Lung (tissue), 12 donors: Measurements from ENCODE around the gene RAD50. TPM values are rescaled to one million over a fixed set of nuclear protein-coding genes. Genes with fewer than 3 reads are reported as not detected.

Experiments used
- ATAC-seq: fragments of 200-7000 bp; cut with Tn5 transposase; one replicate; pipeline ENCODE4 v1.9.1; 2020; ENCODE audit warnings: moderate number of reproducible peaks; ENCODE audit not compliant: insufficient read depth, low FRiP score
- DNase-seq, 3 donors: peaks; one replicate each; pipeline ENCODE4 v3.0.0-alpha.2; 2013 to 2017
- H3K27ac ChIP-seq, 2 donors: one replicate each; pipeline ENCODE4 v1.5.1; 2013; ENCODE audit warnings: mild to moderate bottlenecking in 2 of 2, moderate library complexity in 2 of 2, control low read depth in 1 of 2, inconsistent platforms in 1 of 2, low read depth in 1 of 2, low read length in 1 of 2
- H3K27me3 ChIP-seq, 3 donors: one replicate each; pipeline ENCODE4 v1.5.1; 2013; ENCODE audit warnings: low read length in 2 of 3; ENCODE audit not compliant: control insufficient read depth in 3 of 3, insufficient read depth in 3 of 3
- H3K36me3 ChIP-seq, 4 donors: one replicate each; pipeline ENCODE4 v1.5.1; 2013; ENCODE audit warnings: low read length in 4 of 4, mild to moderate bottlenecking in 1 of 4, moderate library complexity in 1 of 4; ENCODE audit not compliant: control insufficient read depth in 4 of 4, insufficient read depth in 4 of 4
- H3K4me1 ChIP-seq, 5 donors: one replicate each; pipeline ENCODE4 v1.5.1; 2013; ENCODE audit warnings: low read length in 5 of 5, mild to moderate bottlenecking in 2 of 5, moderate library complexity in 1 of 5; ENCODE audit not compliant: control insufficient read depth in 5 of 5, insufficient read depth in 5 of 5
- H3K4me3 ChIP-seq: one replicate; pipeline ENCODE4 v1.5.1; 2013; ENCODE audit warnings: mild to moderate bottlenecking, control low read depth, moderate library complexity
- H3K9ac ChIP-seq, 2 donors: one replicate each; pipeline ENCODE4 v1.5.1; 2013; ENCODE audit warnings: low read length in 2 of 2, control low read depth in 1 of 2; ENCODE audit not compliant: insufficient read depth in 1 of 2
- H3K9me3 ChIP-seq, 4 donors: one replicate each; pipeline ENCODE4 v1.5.1; 2013; ENCODE audit warnings: low read length in 3 of 4, mild to moderate bottlenecking in 1 of 4, moderate library complexity in 1 of 4; ENCODE audit not compliant: control insufficient read depth in 4 of 4, insufficient read depth in 3 of 4
- CTCF ChIP-seq: IDR thresholded peaks from 2 replicates; pipeline ENCODE4 v1.5.1; 2012; ENCODE audit warnings: mild to moderate bottlenecking; ENCODE audit errors: control extremely low read depth, extremely low read depth
- WGBS, 2 donors: extraction: QIAGEN DNeasy Blood & Tissue Kit; methylation state at CpG; one replicate each; pipeline ENCODE4 v1.1.7; 2013; 5-methylcytosine and 5-hydroxymethylcytosine counted together
- polyA plus RNA-seq, 2 donors: library from polyadenylated mRNA; stranded (reverse); fragments of 200-250 nt; gene quantifications; one replicate each; pipeline ENCODE4 v1.2.1, GENCODE V29; 2013
- total RNA-seq, 2 donors: library from RNA; depleted of rRNA in 1 of 2; stranded (reverse); fragments of >200 nt in 1 of 2; gene quantifications; one replicate each; pipeline ENCODE4 v1.2.1, GENCODE V29; 2014 to 2021
- donor health status: control.
- donor health status: control.
- donor health status: Bipolar disorder and iron deficiency.
- donor health status: healthy.
- donor health status: DM: yes; HTN: yes; CAD: no.

RAD50 gene
- total and polyA plus RNA-seq, 4 donors, result 8.2 to 46.7 (median 18.8) TPM

DNA sequence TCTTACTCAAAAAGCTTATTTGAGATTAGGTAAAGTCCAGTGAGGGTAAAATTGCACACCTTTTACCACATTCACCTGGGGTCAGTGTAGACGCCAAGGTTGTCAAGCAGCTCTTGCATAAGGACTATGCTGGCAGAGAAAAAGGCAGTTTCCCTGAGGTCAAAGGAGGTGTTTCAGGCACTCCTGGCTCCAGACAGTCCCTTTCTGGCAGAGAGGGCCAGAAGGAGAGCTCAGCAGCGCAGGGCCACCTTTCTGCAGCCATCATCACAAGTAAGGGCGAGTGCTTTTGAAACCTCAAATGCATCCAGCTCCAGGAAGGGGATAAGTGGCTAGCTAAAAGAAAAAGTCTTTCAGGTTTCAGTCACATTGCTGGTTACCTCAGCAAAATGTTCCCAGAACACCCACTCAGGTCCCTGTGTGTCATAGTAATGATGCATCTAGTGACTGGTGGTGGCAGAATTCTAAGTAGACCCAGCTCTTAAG, 84.5 kb downstream of the RAD50 start:
- 83 to 92% methylated on average over 3 of the region's 3 CpGs for WGBS, 2 donors
- no peak overlapping the region for H3K4me3 ChIP-seq
- no peak overlapping the region for H3K27ac ChIP-seq
- no peak for TF ChIP-seq CTCF
- H3K9ac ChIP-seq, result no peak overlapping the region
- no peaks in the 10 kb centered on the region for H3K9me3 ChIP-seq
- H3K36me3 ChIP-seq, result peaks cover 13 to 32% (median 31%) of the 10 kb centered on the region in 4 donors
- DNase-seq, result no peak
- no peaks in the 10 kb centered on the region for H3K27me3 ChIP-seq
- no peaks in the 10 kb centered on the region for H3K4me1 ChIP-seq
- ATAC-seq, result no peak

DNA sequence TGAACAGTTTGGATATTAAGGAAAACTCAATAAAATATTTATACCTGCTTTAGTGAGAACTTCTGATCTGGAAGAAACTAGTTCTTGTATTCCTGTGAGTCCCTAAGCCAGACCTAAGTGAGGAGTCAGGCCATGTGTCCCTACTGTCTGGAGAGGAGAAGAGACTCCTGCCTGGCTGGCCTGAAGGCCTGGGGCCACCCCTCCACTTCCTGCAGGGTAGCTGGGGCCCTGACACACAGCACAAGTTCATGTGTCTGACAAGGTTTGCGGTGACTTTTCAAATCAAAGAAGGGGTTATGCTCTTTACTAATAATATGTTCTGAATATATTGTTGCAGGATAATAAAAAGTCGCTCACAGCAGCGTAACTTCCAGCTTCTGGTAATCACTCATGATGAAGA, 85.1 kb downstream of the RAD50 start:
- no peak for TF ChIP-seq CTCF
- H3K27me3 ChIP-seq, result no peaks in the 10 kb centered on the region
- no peaks in the 10 kb centered on the region for H3K9me3 ChIP-seq
- 96 to 99% methylated on average over 3 of the region's 3 CpGs for WGBS, 2 donors
- no peak for ATAC-seq
- peaks cover 13 to 32% (median 31%) of the 10 kb centered on the region in 4 donors for H3K36me3 ChIP-seq
- no peak overlapping the region for H3K27ac ChIP-seq
- no peak overlapping the region for H3K9ac ChIP-seq
- no peak for DNase-seq
- no peak overlapping the region for H3K4me3 ChIP-seq
- H3K4me1 ChIP-seq, result no peaks in the 10 kb centered on the region

- peaks cover 0 to 8% (median 2%) of the 10 kb centered on the region in 4 donors for H3K9me3 ChIP-seq
- H3K36me3 ChIP-seq, result peaks cover 13 to 23% (median 19%) of the 10 kb centered on the region in 4 donors
- DNase-seq (no peak), ATAC-seq (no peak)
- H3K27me3 ChIP-seq, result no peaks in the 10 kb centered on the region
- no peak overlapping the region for H3K9ac ChIP-seq
- H3K4me3 ChIP-seq, result no peak overlapping the region
- TF ChIP-seq CTCF, result no peak
- no peak overlapping the region for H3K27ac ChIP-seq
- H3K4me1 ChIP-seq, result no peaks in the 10 kb centered on the region
Measured at GRCh38 chr5:132644177-132644576, 87.4 kb downstream of the RAD50 start.
